EL (cell line): ENCODE results near the gene KRT12.
"Not testable (repeated sequence)": the region's sequence is repeated elsewhere in the genome, so short reads cannot be mapped to it uniquely, and the experiment has no call there.

Experiments
- DNase-seq: peaks from one replicate; pipeline ENCODE4 v3.0.0-alpha.2; 2016

KRT12 gene

DNA sequence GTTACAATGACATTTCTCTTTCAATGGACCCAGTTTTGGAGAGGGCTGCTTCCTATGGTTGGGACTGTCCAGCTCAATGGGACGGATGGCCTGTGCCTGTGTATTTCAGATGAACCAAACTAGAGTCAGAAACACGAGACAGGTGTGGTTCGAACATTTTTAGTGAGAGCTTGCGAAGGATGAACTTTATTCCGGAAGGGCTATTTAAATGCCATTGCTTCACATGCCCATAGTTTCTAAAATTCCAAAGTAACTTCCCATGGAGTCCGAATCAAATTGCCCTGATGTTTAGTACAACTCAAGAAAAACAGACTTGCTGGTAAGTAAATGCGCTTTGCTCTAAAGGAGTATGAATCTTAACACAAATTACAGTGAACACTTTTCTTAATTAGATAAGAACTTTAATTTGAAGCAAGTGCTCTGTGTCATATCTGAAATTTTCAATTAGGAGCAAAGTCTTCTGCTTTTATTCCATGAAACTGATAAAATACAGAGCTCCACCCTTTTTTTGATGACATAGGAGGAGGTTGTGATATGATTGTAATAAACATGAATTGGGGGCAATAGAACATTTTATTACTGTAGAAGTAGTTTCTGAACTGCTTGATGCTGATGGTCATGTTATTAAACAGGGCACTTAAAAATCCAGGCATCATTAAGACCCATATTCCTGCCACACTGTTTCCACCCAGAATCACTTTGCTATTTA, 16.8 kb upstream of the KRT12 start:
- no peak for DNase-seq

DNA sequence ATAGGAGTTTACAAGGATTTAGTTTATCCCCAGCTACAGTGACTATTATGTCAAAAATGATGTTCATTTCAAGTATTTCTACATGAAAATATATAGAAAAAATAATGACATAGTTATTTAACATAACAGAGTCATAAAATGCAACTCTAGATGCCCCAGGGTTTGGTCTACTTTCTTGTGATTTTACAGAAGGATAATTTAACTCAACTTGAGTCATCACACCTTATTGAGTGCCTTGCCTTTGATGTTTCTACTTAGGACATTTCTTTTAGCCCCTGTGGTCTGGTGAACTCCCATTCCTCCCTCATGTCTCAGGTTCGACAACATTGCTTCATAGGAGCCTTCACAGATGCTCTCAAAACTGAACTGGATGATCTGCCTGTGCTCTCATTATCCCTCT, 16.0 kb upstream of the KRT12 start:
- DNase-seq: no peak

DNA sequence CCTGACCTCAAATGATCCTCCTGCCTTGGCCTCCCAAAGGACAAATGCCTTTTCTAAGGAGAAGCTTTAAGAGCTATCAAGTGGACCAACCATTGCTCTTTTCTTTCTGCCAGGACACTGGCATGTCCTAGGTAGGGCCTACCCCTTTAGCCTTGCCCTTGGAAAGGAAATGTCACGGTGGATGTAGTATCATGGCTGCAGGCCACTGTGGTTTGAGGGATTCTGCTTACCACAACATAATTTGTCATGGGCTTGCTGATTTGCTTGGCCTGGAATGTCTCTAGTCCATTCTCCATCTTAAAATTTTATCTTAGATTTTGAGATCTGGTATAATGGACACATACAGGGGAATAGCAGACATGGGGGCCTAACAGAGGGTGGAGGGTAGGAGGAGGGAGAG, 12.0 kb upstream of the KRT12 start:
- no peak for DNase-seq

DNA sequence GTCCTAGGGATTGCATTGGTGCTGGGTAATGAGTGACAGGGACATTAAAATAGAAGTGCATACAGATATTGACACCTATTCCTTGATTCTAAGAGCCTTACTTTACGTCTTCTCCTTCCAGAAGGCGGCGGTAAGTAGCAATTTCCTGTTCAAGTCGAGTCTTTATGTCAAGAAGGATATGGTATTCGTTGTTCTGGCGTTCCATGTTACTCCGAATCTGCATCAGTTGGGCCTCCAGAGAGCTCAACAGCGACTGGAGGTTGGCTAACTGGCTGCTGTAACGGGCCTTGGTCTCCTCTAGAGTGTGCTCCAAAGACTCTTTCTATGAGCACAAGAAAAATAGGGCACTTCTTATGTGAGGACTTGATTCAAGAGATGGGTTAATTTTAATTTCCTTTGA, 11.0 kb upstream of the KRT12 start:
- DNase-seq: no peak

DNA sequence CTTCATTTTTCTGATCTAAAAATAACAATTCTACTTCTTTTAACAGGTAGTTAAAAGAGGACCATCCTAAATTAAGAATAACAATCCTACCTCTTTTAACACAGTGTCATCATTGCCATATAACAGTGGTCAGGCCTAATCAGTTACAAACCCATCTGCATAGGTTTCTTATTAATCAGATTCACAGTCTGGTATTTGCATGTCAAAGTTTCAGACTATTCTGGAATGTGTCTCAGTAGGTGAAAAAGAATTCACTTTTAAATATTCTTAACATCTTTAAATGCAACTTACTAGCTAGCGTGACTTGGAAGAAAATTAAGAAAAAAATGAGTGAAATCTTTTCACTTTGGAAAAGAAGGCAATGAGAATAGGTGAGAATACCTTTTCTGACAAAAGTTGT, 6.8 kb upstream of the KRT12 start:
- DNase-seq: no peak

DNA sequence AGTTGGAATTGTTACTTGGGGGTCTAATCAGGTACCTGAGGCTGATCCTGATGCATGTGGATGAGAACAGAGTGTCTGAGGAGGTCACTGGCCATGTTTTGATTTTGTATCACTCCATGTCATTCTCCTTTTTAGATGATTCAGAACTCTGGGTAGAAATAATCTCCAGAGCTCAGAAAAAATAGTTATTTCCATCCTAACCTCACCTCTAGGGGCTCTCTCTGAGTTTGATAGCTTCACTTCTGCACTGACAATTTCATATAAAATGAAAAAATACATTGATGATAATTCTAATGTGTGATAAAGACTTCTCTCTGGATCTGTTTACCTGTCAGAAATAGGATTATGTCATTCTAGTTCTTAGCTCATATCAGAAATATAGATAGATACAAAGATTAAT, 6.2 kb upstream of the KRT12 start:
- DNase-seq: no peak

DNA sequence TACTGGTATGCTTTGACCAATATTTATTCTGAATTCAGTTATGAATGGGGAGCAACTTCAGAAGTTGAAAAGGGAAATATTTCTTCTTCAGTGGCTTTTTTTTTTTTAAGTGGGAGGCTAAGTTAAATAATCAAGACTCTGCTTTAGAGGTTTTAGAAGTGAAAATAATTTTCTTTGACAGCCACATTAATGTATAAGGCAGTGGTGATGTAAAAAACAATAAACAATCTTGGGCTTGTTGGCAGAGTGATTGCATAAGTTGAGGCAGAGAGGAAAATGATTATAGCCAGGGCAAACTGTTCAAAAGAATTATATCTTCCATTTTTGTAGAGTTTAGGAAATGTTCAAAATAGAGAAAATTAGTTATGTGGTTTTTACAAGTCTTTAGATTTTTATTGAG, 5.4 kb upstream of the KRT12 start:
- no peak for DNase-seq

DNA sequence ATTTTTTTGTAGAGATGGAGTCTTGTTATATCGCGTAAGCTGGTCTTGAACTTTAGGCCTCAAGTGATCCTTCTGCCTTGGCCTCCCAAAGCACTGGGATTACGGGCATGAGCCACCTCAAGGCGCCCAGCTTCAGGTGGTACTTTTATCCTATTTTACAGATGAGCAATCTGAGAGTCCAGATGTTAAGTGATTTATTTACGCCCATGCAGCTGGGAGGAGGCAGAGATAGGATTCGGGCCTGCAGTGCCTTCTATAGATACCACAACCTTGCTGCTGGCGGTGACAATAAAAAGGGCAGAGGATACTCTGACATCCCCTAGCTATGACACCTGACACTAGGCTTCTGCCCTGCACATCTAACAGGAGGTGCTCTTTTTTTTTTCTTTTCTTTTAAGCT, 4.3 kb upstream of the KRT12 start:
- DNase-seq: no peak

DNA sequence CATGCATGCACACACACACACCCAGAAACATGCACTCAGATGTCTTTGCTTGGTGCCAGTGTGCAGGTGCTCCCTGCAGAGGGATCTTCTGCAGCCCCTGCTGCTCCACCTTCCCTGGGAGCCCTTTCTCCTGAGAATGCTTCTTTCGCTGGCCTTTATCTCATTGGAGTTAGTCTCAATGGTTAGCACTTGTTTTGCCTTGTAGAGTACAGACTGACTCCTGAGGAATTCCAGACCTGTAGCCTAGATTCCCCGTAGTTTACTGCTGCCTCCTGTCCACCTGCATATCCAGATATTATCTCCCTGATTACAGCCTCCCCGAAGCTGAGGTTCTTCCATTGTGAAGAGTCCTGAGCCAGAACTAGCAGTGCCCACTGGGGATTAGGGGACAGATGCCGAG, 3.1 kb upstream of the KRT12 start:
- no peak for DNase-seq

DNA sequence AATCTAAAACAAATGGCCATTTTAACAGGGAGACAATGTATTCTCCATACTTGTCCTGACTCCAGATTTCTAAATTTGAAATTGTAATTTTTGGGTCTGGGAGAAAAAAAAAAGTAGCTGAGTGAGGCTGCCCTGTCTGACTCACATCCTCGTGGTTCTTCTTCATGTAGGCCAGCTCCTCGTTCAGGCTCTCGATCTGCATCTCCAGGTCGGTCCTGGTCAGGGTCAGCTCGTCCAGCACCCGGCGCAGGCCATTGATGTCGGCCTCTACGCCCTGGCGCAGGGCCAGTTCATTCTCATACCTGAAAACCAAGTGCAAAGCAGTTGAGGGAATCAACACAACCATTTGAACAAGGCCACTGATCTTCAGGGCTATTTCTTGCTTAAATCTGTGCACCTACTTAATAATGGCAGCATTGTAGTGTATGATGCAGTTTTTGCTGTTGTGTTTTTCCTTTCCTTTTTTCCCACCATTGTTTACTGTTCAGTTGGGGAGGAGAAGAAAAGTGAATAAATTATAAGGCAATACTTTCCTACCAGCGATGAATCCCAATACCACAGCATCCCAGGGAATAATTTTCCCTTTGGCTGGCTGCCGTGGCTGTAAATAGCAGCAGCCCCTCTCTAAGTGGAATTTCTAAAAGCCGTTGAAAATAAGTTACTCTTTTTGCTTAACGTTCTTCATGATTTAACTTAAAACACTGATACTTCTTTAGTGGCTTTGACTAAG, 2.2 kb downstream of the KRT12 start:
- no peak for DNase-seq

DNA sequence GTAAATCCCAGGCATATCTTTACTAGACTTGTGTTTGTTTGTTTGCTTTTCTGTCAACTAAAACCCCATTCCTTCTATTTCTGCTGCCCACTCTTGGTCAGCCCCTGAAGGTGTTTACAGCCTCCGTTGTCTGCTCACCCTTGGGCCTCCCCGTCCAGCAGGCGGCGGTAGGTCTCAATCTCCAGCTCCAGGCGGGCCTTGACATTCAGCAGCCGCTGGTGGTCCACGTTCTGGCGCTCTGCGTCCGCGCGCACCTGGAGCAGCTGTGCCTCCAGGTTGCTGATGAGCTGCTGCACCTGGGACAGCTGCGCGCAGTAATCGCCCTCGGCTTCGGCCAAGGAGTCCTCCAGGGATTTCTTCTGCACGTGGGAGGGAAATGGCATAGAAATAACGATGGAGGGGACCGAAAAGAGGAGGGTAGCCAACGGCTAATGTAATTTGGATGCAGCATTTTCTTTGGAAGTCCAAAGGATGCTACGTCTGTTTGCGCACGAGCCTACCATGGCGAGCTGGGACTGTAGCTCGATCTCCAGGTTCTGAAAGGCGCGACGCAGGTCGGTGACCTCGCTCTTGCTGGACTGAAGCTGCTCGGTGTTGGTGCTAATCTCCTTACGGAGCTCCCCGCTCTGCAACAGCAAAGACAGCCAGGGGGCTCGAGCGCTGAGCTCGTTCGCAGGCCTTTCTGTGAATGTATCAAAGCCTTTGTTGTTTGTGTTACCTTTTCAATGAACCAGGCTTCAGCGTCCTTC, 3.9 kb downstream of the KRT12 start:
- no peak for DNase-seq

DNA sequence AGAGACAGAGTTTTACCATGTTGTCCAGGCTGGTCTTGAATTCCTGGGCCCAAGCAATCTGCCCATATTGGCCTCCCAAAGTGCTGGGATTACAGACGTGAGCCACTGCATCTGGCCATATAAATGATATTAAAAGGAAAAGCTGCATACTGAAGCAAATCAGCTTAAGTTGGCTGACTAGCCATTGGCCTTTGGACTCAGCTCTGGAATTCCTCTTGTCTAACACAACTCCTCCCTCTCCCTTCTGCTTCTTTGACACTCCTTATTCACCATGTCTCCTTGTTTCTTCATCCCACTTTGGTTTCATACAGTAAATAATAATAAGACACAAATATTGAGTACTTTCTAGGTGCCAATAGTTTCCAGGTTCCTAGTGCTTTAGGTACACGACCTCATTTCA, 7.5 kb downstream of the KRT12 start:
- DNase-seq: no peak

DNA sequence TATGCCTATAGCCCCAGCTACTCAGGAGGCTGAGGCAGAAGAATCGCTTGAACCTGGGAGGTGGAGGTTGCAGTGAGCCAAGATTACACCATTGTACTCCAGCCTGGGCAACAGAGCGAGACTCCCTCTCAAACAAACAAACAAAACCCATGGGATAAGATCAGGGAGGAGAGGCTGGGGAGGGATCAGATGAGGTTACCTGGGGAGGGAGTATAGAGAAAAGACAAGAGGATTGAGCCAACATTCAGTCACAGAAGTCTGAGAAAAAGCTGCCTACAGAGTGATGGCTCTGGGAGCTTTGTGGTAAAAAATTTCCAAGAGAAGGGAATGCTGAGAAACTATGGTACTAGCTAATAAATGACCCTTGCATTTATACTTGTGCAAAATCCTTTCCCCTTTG, 8.4 kb downstream of the KRT12 start:
- DNase-seq: not testable (repeated sequence)

DNA sequence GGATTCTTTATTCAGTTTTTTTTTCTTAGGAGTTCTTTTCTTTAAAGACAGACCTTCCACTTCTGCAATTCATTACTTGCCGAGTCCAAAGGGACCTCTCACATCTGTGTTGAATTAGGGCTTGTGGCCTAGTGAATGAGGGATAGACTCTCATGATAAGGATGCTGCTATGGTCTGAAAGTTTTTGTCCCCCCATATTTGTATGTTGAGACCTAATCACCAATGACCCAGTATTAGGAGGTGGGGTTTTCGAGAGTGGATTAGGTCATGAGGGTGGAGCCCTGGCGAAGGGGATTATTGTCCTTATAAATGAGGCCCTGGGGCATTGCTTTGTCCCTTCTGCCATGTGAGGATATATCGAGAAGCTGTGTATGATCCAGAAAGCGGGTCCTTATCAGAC, 9.5 kb downstream of the KRT12 start:
- peak; percentile 60 for DNase-seq

DNA sequence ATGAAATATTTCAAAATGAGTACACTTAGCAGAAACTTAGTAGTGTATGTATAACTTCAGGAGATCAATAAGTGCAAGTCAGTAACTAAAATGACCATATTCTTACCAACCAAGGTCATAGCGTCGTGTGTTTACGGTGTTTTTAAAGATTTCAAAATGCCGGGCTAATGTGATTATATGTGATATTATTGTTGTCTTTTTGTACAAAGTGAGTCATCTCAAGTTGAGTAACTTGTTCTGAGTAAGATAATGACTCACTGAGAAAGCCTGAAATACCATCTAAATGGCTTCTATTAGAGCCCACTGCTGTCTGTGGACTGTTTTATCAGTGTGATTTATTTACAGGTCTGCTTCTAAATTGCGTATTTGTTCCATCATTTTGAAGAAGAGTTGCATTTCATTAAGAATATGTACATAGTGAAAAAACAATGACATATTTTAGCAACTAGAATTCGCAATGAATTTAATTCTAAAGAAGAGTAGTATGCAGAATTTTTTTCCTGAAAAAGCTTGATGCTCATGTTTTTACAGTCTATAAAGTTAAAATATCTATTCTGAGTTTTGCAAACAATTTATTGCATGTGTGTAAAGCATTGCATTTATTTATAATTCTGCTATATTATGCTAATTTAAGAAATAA, 12.7 kb downstream of the KRT12 start:
- peak; percentile 88 for DNase-seq

DNA sequence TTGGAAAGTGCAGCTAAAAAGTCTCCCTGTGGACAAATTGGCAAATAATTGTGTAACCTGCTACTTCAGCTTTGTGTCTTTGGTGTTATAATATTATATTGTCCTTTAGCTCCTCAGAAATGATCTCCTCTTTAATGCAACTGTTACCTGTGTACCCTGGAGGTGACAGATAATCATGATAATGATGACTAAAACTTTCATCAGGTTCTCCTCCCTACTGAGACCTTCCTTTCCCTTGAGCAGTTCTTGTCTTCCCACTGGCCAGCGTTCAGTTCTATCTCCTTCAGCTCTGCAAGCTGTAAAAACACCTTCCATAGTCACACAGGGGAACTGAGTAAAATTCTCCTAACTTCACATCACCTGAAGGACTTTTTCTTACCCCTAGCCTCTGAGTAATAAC, 14.7 kb downstream of the KRT12 start:
- DNase-seq: no peak

DNA sequence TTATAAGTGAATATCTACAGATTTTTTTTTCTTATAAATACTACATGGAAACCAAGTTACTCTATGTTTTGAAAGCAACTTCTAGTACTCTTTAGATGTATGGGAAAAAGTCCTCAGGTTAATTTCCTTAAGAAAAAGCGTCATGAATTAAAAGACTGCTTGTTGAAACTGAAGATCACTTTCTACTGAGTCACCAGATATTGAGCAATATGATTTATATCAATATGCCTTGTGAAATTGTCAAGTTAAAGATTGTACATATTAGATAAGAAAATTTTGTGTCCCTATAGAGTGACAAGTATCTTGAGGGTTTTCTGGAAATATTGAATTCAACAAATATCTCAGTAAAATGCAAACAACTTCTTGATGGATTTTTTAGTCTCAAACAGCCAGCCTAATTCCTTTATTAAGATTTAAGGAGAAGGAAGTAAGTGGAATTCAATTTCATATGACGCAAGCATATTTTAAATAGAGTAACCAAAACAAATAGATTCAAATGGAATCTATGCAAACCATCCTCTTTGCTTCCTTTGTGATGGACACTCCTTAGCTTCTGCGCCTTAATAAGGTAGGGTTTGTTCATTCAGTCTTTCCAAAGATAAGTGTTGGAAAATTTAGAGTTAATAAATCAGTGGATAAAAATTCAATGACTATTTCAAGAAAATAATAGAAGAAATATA, 16.6 kb downstream of the KRT12 start:
- DNase-seq: peak; percentile 37

DNA sequence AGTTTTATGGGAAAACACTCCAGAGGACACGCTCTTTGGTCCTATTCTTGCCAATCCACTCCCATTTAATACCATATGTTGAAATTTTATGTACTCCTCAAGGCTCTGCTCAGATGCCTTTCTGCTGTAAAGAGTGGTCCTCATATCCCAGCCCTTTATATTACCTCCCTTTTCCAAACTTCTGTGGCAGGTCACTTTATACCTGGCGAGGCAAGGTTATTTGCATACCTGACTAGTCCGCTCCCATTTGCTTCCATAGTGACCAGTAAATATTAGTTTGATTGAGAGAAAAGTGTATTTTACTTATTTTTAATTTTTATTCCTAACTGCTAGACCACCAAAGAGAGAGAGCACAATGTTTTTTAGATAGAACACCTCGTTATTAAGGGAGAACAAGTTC, 17.3 kb downstream of the KRT12 start:
- DNase-seq: no peak

DNA sequence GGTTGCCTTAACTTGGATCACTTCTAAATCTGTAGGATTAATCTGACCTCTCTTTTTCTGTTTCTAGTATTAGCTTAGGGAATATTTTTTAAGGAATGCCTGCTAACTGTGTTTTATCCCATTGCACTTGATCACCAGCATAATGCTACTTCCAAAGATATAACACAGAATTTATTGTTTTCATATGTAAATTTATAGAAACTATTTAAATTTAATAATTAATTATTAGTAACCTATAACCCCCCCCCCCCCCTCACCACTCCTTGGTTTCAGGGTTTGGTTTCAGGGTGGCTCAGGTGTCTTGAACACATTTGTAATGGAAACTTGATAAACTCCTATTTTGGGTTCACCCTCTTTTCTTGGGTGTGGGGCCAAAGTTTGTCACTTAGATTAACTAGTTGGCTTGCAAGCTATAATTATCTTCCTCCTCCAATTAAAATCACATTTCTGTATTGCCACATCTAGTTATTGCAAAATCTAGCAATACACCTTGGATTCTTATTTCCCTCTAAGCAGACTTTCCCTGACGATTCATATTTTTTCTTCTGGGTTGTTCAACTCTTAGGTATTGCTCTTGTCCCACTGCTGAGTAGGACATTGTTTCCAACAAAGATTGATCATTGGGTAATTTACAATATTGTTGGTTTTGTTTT, 18.3 kb downstream of the KRT12 start:
- no peak for DNase-seq

DNA sequence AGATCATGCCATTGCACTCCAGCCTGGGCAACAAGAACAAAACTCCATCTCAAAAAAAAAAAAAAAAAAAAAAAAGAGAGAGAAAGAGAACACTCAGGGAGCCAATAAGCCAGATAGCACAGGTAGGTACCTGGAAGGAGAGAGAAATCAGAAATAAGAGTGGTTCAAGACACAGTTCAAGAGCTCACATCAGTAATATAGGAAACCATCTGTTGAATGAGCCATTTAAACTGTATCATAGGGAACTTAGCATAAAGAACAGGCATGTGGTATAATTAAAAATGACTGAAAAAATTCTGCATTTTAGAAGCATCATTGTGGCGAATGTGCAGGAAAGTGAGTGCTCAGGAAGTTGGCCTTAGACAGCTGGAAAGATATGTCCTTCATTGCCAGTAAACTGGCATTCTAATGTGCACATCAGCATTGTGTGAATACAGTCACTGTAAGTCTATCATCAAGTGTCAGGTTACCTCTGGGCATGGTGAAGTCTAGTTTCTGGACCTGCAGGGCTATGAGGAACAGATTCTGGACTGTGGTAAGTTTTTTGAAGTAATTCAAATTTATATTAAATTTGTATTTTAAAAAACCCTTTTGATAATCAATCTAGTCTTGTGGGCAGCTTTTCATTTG, 20.4 kb downstream of the KRT12 start:
- no peak for DNase-seq

DNA sequence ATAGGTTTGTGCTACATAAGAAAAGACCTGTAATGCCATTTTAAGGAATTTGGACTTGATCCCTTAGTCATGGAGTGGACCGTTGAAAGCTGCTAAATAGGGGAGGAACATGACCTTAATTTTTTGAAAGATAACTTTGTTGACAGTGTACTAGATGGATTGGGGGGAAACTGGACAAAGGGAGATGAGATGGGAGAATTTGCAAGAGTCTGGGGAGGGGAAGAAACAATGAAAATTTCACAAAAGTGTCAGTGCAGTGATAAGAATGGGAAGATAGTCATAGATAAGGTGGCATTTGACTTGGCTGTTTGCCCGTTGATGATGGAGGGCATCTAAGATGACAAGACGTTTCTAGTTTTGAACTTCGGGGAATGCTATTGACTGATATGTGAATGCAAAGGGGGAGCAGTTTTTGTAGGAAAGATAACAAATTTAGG, 22.3 kb downstream of the KRT12 start:
- DNase-seq: no peak

DNA sequence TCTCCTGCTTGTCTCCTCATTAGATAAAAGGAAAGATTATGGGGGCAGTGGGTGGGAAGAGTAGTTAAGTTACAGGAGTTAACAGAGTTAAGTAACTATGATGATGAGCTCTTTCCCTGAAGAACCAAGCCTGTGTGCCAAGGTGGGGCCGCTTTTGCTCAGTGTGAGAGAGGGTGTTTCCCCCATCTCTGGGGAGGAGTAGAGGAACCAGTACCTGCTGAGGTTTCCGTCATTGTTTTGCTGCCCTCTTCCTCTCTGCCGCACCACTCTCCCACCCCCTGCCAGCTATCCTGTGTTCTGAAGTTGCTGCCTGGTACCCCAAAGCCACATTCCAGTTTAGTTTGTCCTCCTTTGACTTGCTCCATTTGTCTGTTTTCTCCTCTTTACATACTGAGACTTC, 23.8 kb downstream of the KRT12 start:
- DNase-seq: no peak
